GM18508 (cell line): ENCODE results near the gene BAZ2A.

Experiments
- ATAC-seq: cut with Tn5 transposase; IDR thresholded peaks from one replicate; pipeline ENCODE4 v1.9.1; 2021; ENCODE audit warnings: moderate number of reproducible peaks; ENCODE audit not compliant: insufficient read depth, unreplicated experiment

Gene BAZ2A

GRCh38 chr12:56635806-56636674 is 5.9 kb upstream of the BAZ2A start:
- ATAC-seq = no peak

DNA sequence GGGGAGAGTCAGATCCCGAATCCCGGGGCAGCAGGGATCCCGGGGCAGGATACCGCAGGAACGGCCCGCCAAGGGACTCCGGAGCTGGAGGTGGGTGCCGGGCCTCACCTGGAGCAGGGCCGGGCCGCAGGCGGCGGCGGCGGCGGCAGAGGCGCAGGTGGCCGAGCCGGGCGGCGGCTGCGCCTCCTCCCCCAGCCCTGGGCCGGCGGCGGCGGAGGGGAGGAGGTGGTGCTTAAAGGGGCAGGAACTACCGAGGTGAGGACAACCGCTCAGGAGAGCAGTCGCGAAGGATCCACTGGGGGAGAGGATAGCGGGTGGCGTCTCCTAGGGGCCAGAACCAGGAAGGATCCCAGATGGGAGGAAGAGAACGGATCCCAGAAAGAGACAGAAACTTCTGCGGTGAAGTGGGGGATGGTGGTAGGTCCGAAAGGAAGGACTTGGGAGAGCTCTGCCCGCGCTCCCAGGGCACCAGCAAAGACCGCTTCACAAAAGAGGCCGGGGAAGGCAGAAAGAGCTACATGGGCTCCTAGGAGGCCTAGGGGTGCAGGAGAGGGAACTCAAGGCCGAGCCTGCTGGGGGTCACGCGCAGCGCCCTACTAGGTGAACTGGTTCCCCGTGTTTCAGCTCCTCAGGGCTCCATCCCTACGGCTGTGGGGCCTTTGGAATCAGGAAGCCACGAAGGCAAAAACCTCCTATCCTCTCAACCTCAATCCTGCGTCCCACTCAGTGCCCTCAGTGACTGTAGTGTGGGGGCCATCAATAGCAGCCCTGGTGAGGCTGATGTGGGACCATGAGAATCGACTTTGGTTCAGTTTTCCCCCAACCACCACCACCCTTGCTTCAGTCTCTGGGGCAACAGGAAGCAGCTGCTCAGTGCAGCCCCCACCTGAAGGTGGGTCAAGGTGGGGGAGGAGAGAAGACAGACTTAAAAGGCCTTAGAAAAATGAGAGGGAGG is 5.0 kb upstream of the BAZ2A start:
- no peak for ATAC-seq

GRCh38 chr12:56634242-56634836 is 4.2 kb upstream of the BAZ2A start:
- no peak for ATAC-seq

- ATAC-seq = no peak
Measured at GRCh38 chr12:56633468-56634241, 3.5 kb upstream of the BAZ2A start.

- ATAC-seq = no peak
Measured at GRCh38 chr12:56632701-56633467, 2.8 kb upstream of the BAZ2A start.

GRCh38 chr12:56631790-56632700 is 1.9 kb upstream of the BAZ2A start:
- no peak for ATAC-seq

- ATAC-seq = peak; percentile 4
Measured at GRCh38 chr12:56629459-56630179, 507 bp downstream of the BAZ2A start.

- no peak for ATAC-seq
Measured at GRCh38 chr12:56628671-56629458, 1.3 kb downstream of the BAZ2A start.

DNA sequence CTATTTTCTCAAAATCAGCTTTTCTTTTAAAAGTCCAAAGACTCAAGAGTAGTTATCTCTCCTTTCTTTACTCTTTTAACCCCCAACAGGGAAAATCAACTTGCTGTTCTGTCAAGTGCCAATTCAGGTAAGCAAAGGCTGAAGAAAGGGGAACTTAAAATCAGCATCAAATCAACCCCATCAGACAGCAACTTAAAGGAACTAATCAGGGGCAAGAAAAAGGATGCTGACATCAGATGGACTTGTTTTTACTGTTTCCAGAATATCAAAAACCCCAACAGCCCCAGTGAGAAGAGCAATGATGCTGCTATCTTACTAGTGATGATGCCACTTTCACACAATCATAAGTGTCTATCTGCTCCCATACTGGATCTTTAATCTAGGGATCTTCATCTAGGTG is 3.4 kb downstream of the BAZ2A start:
- no peak for ATAC-seq

DNA sequence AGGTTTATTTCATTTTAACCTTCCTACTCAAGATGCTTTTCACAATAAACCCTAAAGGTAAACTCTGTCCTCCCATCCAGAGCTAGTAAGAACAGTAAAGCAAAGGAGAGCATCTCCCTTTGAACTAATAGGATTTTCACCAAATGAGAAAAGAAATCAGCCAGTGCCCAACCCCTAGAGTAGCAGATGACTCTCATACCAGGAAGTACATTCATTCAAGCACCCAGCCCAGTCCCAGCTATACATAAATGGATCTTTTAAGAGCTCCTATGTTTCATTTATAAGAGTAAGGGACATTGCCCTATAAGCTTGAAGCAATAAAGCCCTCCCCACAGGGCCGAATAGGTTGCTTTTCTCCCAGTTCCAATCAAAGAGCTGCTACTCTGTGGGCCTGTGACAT is 7.6 kb downstream of the BAZ2A start:
- ATAC-seq = no peak

DNA sequence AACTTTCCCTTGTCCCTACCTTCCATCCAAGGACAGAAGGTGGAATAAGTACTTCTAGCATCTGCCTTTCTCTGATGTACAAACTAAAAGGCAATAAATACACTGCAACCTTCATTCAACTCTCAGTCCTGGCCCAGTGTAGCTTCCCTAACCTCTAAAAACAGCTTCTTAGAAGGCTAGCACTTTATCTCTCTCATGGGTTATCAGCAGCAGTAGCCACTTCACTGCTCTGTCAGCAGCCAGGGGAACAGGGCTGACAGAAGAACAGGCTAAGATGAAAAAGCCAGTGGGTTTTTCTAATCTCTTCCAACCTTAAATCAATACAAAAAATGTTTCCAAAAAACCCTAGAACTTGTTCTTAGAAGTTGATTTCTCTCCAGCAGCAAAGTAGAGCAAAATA is 13.2 kb downstream of the BAZ2A start:
- no peak for ATAC-seq

GRCh38 chr12:56616244-56616643 is 13.9 kb downstream of the BAZ2A start:
- no peak for ATAC-seq

- ATAC-seq = no peak
Measured at GRCh38 chr12:56614627-56615026, 15.5 kb downstream of the BAZ2A start.

DNA sequence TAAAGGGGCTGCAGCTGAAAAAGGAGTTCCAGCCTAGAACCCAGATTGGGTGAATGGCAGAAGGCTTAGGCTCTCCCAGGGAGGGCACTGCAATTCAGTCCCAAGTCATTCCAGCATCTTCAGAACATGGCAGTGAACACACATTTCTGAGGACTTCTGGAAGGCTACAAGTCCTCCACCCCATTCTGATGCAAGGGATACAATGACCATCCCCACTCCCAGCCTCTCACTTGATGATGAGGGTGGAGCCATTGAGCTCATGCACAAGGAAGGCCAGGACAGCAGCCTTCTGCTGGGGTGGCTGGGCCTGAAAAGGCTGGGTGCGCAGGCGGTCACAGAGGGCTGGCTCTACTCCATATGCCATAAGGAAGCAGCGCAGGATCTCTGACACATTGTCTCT is 25.8 kb downstream of the BAZ2A start:
- no peak for ATAC-seq

GRCh38 chr12:56602239-56602638 is 27.9 kb downstream of the BAZ2A start:
- ATAC-seq = no peak

DNA sequence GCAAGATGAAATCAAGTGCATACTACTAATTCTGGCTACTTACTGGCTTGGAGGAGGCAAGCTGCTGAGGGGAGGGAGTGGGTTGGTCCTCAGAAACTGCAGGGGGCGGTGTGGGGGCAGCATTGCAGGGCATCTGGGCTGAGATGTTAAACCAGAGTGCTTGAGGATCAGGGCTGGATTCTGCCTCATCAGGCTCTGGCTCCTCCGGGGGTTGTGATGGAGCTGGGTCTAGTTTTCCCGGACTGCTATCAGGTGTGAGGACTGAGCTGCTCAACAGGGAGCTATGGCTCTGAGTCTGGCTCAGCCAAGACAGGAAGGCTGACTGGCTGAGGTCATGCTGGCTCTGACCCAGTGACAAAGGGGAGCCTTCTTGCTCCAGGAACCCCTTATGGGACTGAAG is 28.6 kb downstream of the BAZ2A start:
- ATAC-seq = no peak

DNA sequence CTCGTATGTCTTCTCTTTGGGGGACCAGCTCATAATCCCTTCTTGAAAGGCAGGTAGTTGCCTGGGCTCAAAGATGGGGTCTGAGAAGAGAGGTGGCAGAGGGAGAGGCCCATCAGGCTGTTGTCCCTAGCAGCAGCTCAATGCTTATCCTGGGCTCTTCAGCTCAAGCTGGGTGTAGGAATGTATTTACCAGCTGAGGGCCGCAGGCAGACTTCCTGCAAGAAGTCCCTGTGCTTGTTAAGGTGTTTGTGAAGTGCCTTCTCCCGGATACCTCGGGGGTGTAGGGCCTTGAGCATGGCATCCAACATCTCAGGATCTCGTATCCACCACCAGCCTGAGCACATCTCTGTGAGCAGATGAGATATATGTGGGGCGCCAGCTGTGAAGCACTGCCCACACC is 29.4 kb downstream of the BAZ2A start:
- no peak for ATAC-seq
